HPDE6-E6E7 (cell line): ENCODE results near the gene FOXRED2.
"Not testable (repeated sequence)": the region's sequence is repeated elsewhere in the genome, so short reads cannot be mapped to it uniquely, and the experiment has no call there.

ENCODE experiments used
- DNase-seq: peaks from one replicate; pipeline ENCODE4 v3.0.0; 2011; ENCODE audit warnings: missing footprints; ENCODE audit errors: extremely low spot score

The FOXRED2 gene

GRCh38 chr22:36506637-36507517, at the start of gene FOXRED2:
Gene FOXRED2, minus strand, starts transcription at chr22:36507040. Its CDS starts 618 bp downstream, at chr22:36506422.
- peak; percentile 76 for DNase-seq

GRCh38 chr22:36554098-36554497, 47.3 kb upstream of the FOXRED2 start:
- DNase-seq, result no peak

GRCh38 chr22:36552289-36552688, 45.4 kb upstream of the FOXRED2 start:
- DNase-seq, result no peak

GRCh38 chr22:36550701-36551495, 44.1 kb upstream of the FOXRED2 start:
- no peak for DNase-seq

GRCh38 chr22:36549033-36549432, 42.2 kb upstream of the FOXRED2 start:
- no peak for DNase-seq

GRCh38 chr22:36548606-36549005, 41.8 kb upstream of the FOXRED2 start:
- DNase-seq, result no peak

- DNase-seq, result peak; percentile 71
Measured at GRCh38 chr22:36546932-36547331, 40.1 kb upstream of the FOXRED2 start.

- no peak for DNase-seq
Measured at GRCh38 chr22:36546092-36546804, 39.4 kb upstream of the FOXRED2 start.

GRCh38 chr22:36544107-36544620, 37.3 kb upstream of the FOXRED2 start:
- DNase-seq, result no peak

- peak; percentile 88 for DNase-seq
Measured at GRCh38 chr22:36541831-36542411, 35.1 kb upstream of the FOXRED2 start.

GRCh38 chr22:36540867-36541642, 34.2 kb upstream of the FOXRED2 start:
- DNase-seq, result no peak

GRCh38 chr22:36538529-36538928, 31.7 kb upstream of the FOXRED2 start:
- DNase-seq, result no peak

- no peak for DNase-seq
Measured at GRCh38 chr22:36536717-36537116, 29.9 kb upstream of the FOXRED2 start.

- not testable (repeated sequence) for DNase-seq
Measured at GRCh38 chr22:36533320-36533719, 26.5 kb upstream of the FOXRED2 start.

GRCh38 chr22:36532466-36532865, 25.6 kb upstream of the FOXRED2 start:
- no peak for DNase-seq

- peak; percentile 88 for DNase-seq
Measured at GRCh38 chr22:36528795-36529751, 22.2 kb upstream of the FOXRED2 start, which contains the start of gene EIF3D. Gene EIF3D, minus strand, starts transcription at chr22:36529166. Its CDS starts 3,045 bp downstream, at chr22:36526121.

- DNase-seq, result no peak
Measured at GRCh38 chr22:36528341-36528740, 21.5 kb upstream of the FOXRED2 start.

GRCh38 chr22:36522662-36523061, 15.8 kb upstream of the FOXRED2 start:
- DNase-seq, result no peak

GRCh38 chr22:36520423-36520822, 13.6 kb upstream of the FOXRED2 start:
- DNase-seq, result no peak
